Activated naive CD4-positive, alpha-beta T cell treated with anti-CD3 and anti-CD28 coated beads, Interleukin-2, amount 50 U/mL, for 24 hours (primary cell): Measurements from ENCODE around the gene HTRA3.
A peak's percentile ranks its signal among the peaks of the same experiment; 100 is the strongest.

Experiments used
- H3K27ac Mint-ChIP-seq: one replicate; pipeline ENCODE4 v1.8.0; 2021; ENCODE audit warnings: mild to moderate bottlenecking, mixed read lengths
- H3K27me3 Mint-ChIP-seq: one replicate; pipeline ENCODE4 v1.8.0; 2021; ENCODE audit warnings: mixed read lengths
- H3K36me3 Mint-ChIP-seq: one replicate; pipeline ENCODE4 v1.8.0; 2021; ENCODE audit warnings: mixed read lengths
- H3K4me1 Mint-ChIP-seq: one replicate; pipeline ENCODE4 v1.8.0; 2021; ENCODE audit warnings: mixed read lengths
- H3K4me3 Mint-ChIP-seq: one replicate; pipeline ENCODE4 v1.8.0; 2021; ENCODE audit warnings: mild to moderate bottlenecking, mixed read lengths
- H3K9me3 Mint-ChIP-seq: one replicate; pipeline ENCODE4 v1.8.0; 2021; ENCODE audit warnings: mixed read lengths

The HTRA3 gene

DNA sequence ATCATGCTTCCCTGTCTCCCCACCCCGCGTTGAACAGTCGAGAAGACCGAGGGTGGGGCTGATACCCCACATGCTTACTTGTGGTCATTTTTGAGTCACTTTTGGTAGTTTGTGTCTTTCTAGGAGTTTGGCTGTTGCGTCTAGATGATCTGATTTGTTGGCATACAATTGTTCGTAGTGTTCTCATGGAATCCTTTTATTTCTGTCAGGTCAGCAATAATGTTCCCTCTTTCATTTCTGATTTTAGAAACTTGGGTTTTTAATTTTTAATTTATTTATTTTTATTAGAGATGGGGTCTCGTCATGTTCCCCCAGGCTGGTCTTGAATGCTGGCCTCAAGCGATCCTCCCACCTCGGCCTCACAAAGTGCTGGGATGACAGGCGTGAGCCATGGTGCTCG, 39.5 kb upstream of the HTRA3 start:
- no peak overlapping the region for H3K27ac Mint-ChIP-seq
- no peaks in the 10 kb centered on the region for H3K27me3 Mint-ChIP-seq
- H3K4me1 Mint-ChIP-seq = peaks cover 23% of the 10 kb centered on the region
- no peak overlapping the region for H3K4me3 Mint-ChIP-seq
- no peaks in the 10 kb centered on the region for H3K36me3 Mint-ChIP-seq
- H3K9me3 Mint-ChIP-seq = no peaks in the 10 kb centered on the region

DNA sequence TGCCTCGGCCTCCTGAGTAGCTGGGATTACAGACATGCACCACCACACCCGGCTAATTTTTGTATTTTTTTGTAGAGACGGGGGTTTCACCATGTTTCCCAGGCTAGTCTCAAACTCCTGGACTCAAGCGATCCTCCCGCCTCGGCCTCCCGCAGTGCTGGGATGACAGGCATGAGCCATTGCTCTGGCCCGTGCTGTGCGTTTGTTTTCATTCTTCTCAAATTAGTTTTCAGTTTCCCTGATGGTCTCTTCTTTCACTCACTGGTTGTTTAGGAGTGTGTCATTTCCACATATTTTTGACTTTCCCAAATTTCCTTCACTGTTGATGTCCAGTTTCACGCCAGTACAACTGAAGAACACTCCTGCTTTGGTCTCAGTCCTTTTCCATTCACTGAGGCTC, 38.7 kb upstream of the HTRA3 start:
- H3K9me3 Mint-ChIP-seq = no peaks in the 10 kb centered on the region
- no peak overlapping the region for H3K27ac Mint-ChIP-seq
- no peaks in the 10 kb centered on the region for H3K27me3 Mint-ChIP-seq
- no peak overlapping the region for H3K4me3 Mint-ChIP-seq
- H3K36me3 Mint-ChIP-seq = no peaks in the 10 kb centered on the region
- H3K4me1 Mint-ChIP-seq = peaks cover 23% of the 10 kb centered on the region

DNA sequence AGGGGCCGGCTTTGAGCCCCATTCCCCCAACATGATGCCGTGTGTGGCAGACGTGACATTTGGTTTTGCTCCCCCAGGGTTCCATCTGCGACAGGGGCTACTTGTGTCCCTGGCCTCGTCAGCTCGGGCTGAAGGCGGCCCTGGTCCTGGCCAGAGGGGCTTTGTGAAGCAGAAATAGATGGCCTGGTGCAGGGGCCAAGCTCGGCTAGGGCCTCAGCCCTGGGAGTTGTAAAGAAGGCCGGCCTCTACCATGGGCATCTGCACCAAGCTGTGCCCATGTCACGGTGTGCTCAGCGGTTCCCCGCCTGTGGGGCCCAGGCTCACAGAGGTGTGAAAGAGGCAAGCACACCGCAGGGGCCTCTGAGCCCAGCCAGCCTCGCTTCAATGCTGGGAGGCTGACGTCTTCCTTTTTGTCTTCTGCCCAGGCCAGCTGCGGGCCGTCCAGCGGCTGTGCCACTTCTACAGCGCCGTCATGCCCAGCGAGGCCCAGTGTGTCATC, 38.0 kb upstream of the HTRA3 start:
- Mint-ChIP-seq H3K9me3 (no peaks in the 10 kb centered on the region), H3K27me3 (no peaks in the 10 kb centered on the region), H3K4me3 (no peak overlapping the region), H3K4me1 (peaks cover 21% of the 10 kb centered on the region), H3K36me3 (no peaks in the 10 kb centered on the region), H3K27ac (no peak overlapping the region)

DNA sequence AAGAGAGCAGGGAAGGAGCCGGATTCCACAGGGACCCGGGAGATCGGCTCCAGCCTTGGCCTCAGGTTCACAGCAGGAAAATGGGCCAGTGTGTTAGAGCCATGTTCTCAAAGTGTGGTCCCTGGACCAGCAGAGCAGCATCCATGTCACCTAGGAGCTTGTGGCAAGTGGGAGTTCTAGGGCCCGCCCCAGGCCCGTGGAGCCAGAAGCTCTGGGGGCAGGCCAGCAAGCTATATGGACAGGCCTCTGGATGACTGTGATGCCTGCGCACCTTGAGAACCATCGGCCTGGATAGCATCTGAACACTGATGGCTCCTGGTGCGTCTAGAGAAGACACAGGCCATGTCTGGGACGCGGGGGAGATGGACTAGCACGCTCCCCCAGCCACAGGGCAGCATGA, 36.8 kb upstream of the HTRA3 start:
- Mint-ChIP-seq H3K27ac (no peak overlapping the region), H3K36me3 (no peaks in the 10 kb centered on the region), H3K4me3 (no peak overlapping the region), H3K27me3 (no peaks in the 10 kb centered on the region), H3K9me3 (no peaks in the 10 kb centered on the region), H3K4me1 (peaks cover 18% of the 10 kb centered on the region)

DNA sequence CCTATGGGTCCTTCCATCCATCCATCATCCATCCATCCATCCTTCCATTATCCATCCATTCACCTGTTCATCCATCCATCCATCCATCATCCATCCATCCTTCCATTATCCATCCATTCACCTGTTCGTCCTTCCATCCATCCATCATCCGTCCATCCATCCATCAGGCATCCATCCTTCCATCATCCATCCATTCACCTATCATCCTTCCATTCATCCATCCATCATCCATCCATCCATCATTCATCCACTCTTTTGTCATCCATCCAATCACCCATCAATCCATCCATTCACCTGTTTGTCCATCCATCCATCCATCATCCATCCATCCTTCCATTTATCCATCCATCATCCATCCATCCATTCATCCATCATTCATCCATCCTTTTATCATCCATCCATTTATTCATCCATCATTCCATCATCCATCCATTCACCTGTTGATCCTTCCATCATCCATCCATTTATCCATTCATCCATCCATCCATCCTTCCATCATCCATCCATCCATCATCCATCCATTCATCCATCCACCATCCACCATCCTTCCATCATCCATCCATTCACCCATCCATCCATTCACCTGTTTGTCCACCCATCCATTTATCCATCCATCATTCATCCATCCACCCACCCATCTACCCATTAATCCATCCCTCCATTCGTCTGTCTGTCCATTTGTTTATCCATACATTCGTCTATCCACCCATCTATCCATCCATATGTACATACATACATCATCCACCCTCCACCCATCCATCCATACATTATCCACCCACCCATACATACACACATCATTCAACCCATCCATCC, 35.7 kb upstream of the HTRA3 start:
- Mint-ChIP-seq H3K27ac (no peak overlapping the region), H3K27me3 (no peaks in the 10 kb centered on the region), H3K36me3 (no peaks in the 10 kb centered on the region), H3K9me3 (no peaks in the 10 kb centered on the region), H3K4me1 (peaks cover 13% of the 10 kb centered on the region), H3K4me3 (no peak overlapping the region)

DNA sequence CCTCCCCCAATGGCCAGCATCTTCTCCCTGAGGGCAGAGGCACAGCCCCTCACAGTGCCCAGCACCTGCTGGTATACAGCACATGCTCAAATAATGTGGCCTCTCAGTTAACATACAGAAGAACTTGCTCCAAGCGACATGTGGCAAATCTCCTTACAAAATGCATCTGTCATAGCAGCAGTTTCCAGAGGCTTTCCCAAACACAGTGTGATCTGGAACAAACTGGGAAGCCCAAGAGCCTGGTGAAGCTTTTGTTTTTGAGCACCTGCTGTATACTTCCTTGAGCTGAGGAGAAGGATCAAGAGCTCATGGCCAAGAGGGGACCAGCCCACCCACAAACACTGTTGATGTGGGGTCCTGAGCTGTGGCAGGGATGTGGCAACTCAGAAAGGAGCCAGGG, 34.8 kb upstream of the HTRA3 start:
- no peaks in the 10 kb centered on the region for H3K9me3 Mint-ChIP-seq
- H3K27ac Mint-ChIP-seq = no peak overlapping the region
- H3K4me3 Mint-ChIP-seq = no peak overlapping the region
- no peaks in the 10 kb centered on the region for H3K27me3 Mint-ChIP-seq
- H3K36me3 Mint-ChIP-seq = no peaks in the 10 kb centered on the region
- H3K4me1 Mint-ChIP-seq = peaks cover 8% of the 10 kb centered on the region

DNA sequence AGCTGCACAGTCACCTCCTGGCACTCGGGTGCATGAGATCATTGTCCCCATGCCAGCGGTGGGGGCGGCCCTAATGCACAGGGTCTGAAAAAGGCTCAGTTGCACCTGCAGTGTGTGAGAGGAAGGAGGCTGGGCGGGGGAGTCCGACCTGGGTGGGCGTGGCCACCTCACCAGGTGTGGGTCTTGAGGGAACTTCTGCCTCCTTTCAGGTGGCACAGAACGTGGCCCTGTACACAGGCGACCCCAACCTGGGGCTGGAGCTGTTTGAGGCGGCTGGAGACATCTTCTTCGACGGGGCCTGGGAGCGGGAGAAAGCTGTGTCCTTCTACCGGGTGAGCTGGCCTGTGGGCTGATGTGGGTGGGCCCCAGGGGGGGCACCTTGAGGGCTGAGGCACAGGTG, 34.3 kb upstream of the HTRA3 start:
- no peaks in the 10 kb centered on the region for H3K9me3 Mint-ChIP-seq
- H3K4me1 Mint-ChIP-seq = peaks cover 7% of the 10 kb centered on the region
- H3K27me3 Mint-ChIP-seq = no peaks in the 10 kb centered on the region
- H3K36me3 Mint-ChIP-seq = no peaks in the 10 kb centered on the region
- no peak overlapping the region for H3K4me3 Mint-ChIP-seq
- H3K27ac Mint-ChIP-seq = no peak overlapping the region

DNA sequence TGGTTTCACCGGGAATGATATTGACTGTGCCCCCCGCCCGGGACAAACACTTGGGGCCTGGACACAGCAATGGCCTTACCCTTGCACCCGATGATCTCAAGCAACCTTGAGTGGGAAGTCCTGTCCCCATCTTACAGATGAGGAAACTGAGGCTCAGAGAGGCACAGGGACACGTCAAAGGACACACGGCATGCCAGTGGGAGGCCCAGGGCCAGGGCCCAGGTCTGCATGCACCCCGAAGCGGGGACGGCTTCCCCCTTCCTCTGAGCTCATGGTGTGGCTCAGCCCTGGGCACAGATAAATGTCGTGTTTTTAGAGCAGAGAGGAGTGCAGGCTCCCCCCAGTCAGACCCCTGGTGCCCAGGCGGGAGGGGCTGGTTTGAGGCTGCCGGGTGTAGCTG, 33.9 kb upstream of the HTRA3 start:
- Mint-ChIP-seq H3K4me3 (no peak overlapping the region), H3K27ac (no peak overlapping the region), H3K9me3 (no peaks in the 10 kb centered on the region), H3K36me3 (no peaks in the 10 kb centered on the region), H3K4me1 (peaks cover 3% of the 10 kb centered on the region), H3K27me3 (no peaks in the 10 kb centered on the region)

DNA sequence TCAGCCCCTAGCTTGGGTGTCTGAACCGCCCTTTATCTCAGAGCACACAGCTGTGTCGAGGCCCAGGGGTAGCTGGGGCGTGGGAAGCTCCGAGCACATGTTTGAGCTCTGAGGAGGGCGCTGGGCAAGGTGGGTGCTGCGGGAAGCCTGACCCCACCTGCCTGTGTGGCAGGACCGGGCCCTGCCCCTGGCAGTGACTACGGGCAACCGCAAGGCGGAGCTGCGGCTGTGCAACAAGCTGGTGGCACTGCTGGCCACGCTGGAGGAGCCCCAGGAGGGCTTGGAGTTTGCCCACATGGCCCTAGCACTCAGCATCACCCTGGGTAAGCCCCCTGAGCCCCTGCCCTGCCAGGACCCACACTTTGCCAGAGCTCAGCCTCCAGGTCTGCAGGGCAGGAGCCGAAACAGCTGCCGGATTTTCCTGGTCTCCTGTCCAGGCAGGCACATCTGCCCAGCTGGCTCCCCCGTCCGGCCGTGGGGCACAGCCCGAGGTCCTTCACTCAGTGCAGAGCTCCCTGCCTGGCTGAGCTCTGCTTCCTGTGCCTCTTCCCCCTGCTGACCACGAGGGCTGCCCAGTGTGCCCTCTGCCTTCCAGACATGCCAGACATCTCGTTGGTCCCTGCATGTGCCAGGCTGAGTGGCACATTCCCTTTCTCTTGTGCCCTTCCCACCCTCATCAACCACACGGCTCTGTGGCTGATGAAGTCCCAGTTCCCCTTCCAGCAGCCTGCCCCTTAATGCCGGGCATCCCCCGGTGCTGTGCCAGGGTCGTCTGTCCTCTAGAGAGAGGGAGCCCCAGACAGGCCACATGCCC, 33.2 kb upstream of the HTRA3 start:
- H3K4me3 Mint-ChIP-seq = no peak overlapping the region
- H3K27ac Mint-ChIP-seq = peak overlapping the region; percentile 24
- no peaks in the 10 kb centered on the region for H3K4me1 Mint-ChIP-seq
- no peaks in the 10 kb centered on the region for H3K27me3 Mint-ChIP-seq
- H3K36me3 Mint-ChIP-seq = no peaks in the 10 kb centered on the region
- no peaks in the 10 kb centered on the region for H3K9me3 Mint-ChIP-seq

DNA sequence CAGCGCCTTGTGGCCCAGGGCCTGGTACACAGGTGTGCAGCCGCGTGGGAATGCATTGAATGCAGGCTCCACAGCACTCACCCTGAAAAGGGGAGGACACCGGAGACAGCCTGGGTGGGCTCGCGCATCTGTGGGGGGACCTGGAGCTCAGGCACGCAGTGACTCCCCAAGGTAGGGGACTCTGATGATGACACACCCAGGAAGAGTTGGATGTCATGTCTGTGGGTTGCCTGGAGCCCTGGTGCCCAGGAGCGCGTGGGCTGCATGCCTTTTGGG, 32.7 kb upstream of the HTRA3 start:
- H3K36me3 Mint-ChIP-seq = peaks cover 2% of the 10 kb centered on the region
- H3K9me3 Mint-ChIP-seq = no peaks in the 10 kb centered on the region
- no peaks in the 10 kb centered on the region for H3K27me3 Mint-ChIP-seq
- H3K4me1 Mint-ChIP-seq = no peaks in the 10 kb centered on the region
- H3K4me3 Mint-ChIP-seq = no peak overlapping the region
- peak overlapping the region; percentile 24 for H3K27ac Mint-ChIP-seq

DNA sequence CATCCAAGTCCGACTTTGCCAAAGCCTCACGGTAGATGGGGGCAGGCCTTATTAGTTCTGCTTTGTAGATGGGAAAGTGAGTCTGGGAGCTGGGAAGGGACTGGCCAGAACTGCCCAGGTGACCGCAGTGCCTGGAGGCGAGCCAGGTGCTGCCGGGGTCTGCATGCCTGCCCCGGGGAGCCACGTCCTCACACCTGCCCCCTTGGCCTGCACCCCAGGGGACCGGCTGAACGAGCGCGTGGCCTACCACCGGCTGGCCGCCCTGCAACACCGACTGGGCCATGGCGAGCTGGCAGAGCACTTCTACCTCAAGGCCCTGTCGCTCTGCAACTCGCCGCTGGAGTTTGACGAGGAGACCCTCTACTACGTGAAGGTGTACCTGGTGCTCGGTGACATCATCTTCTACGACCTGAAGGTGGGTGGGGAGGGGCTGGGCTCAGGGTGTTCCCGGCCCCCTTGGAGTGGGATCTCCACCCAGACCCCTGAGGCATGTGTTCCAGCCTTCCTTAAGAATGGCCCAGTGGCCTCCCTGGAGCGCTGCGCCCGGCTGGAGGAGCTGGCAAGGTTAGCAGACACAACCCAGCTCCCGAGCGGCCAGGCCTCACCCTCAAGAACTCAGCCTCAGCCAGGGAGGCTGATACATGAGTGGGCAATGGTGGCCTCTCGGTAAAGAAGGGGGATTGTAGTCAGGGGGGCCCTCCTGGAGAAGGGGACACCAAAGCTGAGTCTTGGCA, 32.1 kb upstream of the HTRA3 start:
- Mint-ChIP-seq H3K4me1 (no peaks in the 10 kb centered on the region), H3K36me3 (peaks cover 4% of the 10 kb centered on the region), H3K27ac (no peak overlapping the region), H3K4me3 (no peak overlapping the region), H3K9me3 (no peaks in the 10 kb centered on the region), H3K27me3 (no peaks in the 10 kb centered on the region)

DNA sequence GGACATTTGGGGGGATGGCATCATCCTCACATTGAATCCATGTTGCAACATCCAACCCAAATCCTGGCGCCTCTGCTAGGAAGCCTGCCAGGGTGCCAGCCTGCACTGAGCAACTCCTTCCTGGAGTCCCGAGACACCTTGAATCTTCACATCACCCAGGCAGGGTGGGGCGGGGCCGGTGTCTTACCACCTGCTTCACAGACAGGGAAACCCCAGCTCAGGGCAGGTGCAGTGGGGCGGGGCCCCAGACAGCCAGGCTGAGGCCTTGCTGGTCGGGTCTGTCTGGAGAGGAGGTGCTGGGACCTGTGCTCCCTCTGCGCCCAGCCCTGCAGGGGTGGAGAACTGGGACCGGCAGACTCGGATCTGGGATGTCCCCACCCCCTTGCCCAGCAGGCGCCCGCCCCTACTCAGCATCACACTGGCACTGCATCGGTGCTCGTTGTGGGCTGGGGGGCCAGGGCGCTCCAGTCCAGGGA, 31.5 kb upstream of the HTRA3 start:
- Mint-ChIP-seq H3K4me3 (no peak overlapping the region), H3K27ac (no peak overlapping the region), H3K27me3 (no peaks in the 10 kb centered on the region), H3K9me3 (no peaks in the 10 kb centered on the region), H3K36me3 (peaks cover 4% of the 10 kb centered on the region), H3K4me1 (no peaks in the 10 kb centered on the region)

DNA sequence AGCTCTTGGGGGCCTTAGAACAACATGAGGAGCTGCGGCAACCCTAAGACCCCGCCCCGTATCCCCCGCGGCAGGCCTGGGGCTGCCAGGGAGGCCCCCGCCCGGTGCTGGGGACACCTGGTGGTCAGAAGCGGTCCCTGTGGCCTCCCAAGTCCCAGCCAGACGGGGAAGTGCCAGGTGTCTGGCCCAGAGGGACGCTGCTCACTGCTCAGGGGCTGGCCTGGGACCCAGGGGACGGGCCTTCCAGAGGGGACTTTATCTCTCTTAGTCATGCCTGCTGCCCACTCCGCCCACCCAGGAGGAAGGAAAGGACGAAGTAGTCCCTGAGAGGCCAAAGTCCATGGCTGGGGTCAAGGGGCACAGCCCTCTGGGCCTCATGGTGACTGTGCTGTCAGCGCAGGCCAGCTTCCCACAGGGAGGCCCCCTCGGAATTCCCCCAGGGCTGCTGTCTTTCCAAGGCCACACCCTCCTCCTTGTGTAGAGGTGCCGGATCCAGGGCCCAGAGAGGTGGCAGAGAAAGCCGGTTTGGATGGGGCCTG, 31.0 kb upstream of the HTRA3 start:
- Mint-ChIP-seq H3K27me3 (no peaks in the 10 kb centered on the region), H3K36me3 (peaks cover 4% of the 10 kb centered on the region), H3K4me1 (no peaks in the 10 kb centered on the region), H3K9me3 (no peaks in the 10 kb centered on the region), H3K27ac (no peak overlapping the region), H3K4me3 (no peak overlapping the region)

DNA sequence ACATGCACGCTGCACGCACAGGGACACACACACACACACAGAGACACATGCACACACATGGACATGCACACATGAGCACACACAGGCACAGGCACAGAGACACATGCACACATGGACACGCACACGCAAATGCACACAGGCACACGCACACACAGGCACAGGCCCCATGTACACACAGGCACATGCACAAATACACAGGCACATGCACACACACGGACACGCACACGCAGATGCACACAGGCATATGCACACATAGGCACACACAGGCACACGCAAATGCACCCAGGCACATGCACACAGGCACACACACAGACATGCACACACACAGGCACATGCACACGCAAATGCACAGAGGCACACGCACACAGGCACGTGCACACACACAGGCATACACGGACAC, 30.3 kb upstream of the HTRA3 start:
- H3K4me3 Mint-ChIP-seq = no peak overlapping the region
- H3K9me3 Mint-ChIP-seq = no peaks in the 10 kb centered on the region
- no peaks in the 10 kb centered on the region for H3K27me3 Mint-ChIP-seq
- no peaks in the 10 kb centered on the region for H3K4me1 Mint-ChIP-seq
- H3K36me3 Mint-ChIP-seq = peaks cover 4% of the 10 kb centered on the region
- no peak overlapping the region for H3K27ac Mint-ChIP-seq

DNA sequence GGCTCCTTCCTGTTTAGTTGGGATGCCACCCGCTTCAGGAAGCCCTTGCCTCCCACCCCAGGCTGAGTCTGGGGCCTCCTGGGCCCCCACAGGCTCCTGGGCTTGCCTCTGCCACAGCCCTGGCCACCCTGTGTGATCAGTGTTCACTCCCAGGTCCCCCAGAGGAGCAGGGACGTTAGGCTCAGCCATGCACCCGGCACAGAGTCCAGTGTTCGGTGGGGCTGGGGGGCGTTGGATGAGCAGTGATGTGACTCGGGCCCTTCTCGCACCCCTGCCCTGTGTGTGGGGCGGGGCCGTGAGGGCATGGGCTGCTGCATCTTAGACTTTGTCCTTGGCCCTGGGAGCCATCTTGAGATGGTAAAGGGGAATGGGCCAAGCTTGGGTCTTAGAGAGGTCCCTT, 29.9 kb upstream of the HTRA3 start:
- Mint-ChIP-seq H3K9me3 (no peaks in the 10 kb centered on the region), H3K27me3 (no peaks in the 10 kb centered on the region), H3K4me1 (no peaks in the 10 kb centered on the region), H3K4me3 (no peak overlapping the region), H3K36me3 (peaks cover 4% of the 10 kb centered on the region), H3K27ac (no peak overlapping the region)
